Esophagus squamous epithelium (tissue), 4 donors: ENCODE results near the gene TMEM60.

ENCODE experiments used
- POLR2A ChIP-seq, 4 donors: fragments of 450-650 bp; IDR thresholded peaks; one replicate each; pipeline ENCODE4 v1.6.1; 2017; ENCODE audit warnings: antibody characterized with exemption in 4 of 4, mild to moderate bottlenecking in 4 of 4, moderate library complexity in 3 of 4
- TF ChIP-seq, protein P1 (sequence below), 6 experiments: fragments of 450-650 bp in 4 of 6; fragments of 200-600 bp in 2 of 6; sonication (generic) in 2 of 6; IDR thresholded peaks; one replicate each; pipeline ENCODE4 v1.5.1; 2016 to 2019; ENCODE audit warnings: antibody characterized with exemption in 6 of 6, mild to moderate bottlenecking in 4 of 6, moderate library complexity in 4 of 6

DNA sequence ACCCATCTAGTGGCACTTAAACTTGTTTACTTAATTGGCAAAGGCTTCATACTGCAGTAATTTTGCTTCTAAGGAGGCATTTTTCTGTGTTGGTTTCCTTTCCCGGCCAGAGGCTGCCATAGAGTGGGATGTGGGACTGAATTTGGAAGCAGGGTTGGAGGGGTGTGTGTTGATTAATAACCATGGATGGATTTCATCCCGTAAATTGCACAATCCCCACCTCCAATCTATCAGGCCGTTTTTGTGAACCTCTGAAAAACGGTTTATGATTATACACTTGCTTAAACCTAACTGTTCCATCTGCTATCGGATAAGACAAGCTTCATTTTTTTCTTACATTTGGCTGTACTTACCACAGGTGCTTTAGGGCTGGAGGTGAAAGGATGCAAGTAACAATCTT, 1.3 kb downstream of the TMEM60 start:
- TF ChIP-seq, protein P1, sequence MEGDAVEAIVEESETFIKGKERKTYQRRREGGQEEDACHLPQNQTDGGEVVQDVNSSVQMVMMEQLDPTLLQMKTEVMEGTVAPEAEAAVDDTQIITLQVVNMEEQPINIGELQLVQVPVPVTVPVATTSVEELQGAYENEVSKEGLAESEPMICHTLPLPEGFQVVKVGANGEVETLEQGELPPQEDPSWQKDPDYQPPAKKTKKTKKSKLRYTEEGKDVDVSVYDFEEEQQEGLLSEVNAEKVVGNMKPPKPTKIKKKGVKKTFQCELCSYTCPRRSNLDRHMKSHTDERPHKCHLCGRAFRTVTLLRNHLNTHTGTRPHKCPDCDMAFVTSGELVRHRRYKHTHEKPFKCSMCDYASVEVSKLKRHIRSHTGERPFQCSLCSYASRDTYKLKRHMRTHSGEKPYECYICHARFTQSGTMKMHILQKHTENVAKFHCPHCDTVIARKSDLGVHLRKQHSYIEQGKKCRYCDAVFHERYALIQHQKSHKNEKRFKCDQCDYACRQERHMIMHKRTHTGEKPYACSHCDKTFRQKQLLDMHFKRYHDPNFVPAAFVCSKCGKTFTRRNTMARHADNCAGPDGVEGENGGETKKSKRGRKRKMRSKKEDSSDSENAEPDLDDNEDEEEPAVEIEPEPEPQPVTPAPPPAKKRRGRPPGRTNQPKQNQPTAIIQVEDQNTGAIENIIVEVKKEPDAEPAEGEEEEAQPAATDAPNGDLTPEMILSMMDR (IDR thresholded peaks at IDR 0.05): no peak
- TF ChIP-seq POLR2A (IDR thresholded peaks at IDR 0.05): no peak
